HG03196 (cell line): ENCODE data around the gene EVC.

Experiments
- ATAC-seq: cut with Tn5 transposase; IDR thresholded peaks from one replicate; pipeline ENCODE4 v1.9.1; 2021; ENCODE audit not compliant: unreplicated experiment

EVC gene

DNA sequence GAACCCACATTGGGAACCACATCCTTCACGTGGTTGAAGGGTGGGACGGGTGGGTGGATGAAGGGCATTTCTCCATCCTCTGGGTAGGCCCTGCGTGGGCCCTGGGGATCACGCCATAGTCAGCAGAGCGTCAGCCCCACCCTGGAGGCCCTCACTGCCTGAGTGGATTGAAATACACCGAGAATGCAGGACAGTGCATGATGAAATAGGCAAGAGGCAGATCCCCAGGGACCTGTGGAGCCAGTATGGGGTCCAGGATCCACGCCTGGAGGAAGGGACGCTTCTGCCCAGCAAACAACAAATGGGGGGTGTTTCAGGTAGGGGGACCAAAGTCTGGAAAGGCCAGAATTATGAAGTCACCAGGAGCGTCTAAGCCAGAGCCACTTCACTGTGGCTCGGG lies 19.4 kb downstream of the EVC start:
- ATAC-seq: no peak

GRCh38 chr4:5730993-5731990 lies 20.3 kb downstream of the EVC start:
- no peak for ATAC-seq

GRCh38 chr4:5732158-5732557 lies 21.2 kb downstream of the EVC start:
- no peak for ATAC-seq

DNA sequence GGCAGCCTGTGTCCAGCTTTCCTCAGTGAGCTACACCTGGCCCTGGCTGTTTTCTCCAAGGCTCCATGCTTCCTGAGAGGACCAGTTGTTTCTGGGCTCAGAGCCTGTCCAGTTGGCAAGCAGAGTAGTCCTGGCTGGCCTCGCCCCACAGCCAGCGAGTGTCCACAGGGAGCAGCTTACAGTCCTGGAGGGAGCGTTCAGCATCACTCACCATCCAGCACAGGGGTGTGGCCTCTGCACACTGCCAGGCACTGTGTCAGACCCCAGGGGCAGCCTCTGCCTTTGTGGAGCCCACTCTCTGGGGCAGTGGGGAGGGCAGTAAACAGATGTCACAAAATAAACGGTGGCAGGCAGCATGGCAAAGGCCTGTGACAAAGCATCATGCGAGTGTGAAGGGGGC lies 23.9 kb downstream of the EVC start:
- ATAC-seq: no peak

- ATAC-seq: no peak
Observed at GRCh38 chr4:5735463-5735862, 24.5 kb downstream of the EVC start.

DNA sequence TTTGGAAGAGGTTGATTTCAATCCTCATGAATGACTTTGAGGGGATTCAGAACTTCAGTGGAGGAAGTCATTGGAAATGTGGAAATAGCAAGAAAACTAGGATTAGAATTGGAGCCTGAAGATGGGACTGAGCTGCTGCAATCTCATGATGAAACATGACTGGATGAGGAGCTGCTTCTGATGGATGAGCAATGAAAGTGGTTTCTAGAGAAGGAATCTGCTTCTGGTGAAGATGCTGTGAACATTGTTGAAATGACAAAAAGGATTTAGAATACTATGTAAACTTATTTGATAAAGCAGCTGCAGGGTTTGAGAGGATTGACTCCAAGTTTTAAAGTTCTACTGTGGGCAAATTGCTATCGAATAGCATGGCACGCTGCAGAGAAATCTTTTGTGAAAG lies 27.1 kb downstream of the EVC start:
- ATAC-seq: no peak

GRCh38 chr4:5742388-5742787 lies 31.4 kb downstream of the EVC start:
- ATAC-seq: no peak

- no peak for ATAC-seq
Observed at GRCh38 chr4:5742968-5743367, 32.0 kb downstream of the EVC start.

DNA sequence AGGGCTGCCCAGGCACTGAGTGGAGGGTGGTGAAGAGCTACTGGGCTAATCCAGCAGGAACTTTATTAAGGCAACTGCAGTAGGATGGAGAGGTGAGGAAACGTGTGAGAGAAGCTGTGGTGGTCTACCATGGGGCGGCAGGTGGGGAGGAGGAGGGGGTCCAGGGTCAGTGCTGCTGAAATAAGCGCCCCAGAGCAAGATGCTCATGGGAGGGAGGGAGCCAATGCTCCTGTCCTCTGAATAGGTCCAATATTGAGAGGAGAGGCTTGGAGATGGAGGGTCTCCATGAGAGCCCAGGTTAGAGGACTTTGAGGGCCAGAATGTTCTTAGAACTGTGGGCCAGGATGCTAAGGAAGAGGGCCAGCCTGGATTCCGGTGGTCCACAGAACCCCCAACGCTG lies 35.2 kb downstream of the EVC start:
- no peak for ATAC-seq

- no peak for ATAC-seq
Observed at GRCh38 chr4:5746829-5747737, 36.1 kb downstream of the EVC start.

DNA sequence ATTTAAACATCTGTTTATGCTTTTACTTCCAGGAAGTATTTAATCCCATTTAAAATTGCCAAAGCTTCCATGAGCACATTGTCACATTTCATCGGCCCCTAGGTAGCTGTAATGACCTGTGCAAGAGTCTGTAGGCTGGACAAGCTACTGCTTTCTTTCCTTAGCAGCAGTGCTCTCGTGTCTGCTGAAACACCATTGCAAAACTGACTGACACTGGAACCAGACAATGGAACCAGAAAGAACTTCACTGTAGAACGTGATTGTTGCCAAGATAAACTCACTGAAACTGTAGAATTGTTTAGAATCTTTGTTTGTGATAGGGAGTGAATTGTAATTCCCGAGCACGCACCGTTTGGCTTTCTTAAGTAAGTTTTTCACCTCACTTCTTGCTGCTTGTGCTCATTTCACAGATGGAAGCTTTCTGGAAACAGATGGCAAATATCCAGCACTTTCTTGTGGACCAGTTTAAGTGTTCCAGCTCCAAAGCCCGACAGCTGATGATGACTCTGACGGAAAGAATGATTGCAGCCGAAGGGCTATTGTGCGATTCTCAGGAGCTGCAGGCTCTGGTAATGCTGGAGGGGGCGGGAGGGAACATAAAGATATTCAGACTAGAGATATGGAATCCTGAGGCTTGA lies 36.9 kb downstream of the EVC start:
- no peak for ATAC-seq

- ATAC-seq: no peak
Observed at GRCh38 chr4:5749568-5749967, 38.6 kb downstream of the EVC start.

DNA sequence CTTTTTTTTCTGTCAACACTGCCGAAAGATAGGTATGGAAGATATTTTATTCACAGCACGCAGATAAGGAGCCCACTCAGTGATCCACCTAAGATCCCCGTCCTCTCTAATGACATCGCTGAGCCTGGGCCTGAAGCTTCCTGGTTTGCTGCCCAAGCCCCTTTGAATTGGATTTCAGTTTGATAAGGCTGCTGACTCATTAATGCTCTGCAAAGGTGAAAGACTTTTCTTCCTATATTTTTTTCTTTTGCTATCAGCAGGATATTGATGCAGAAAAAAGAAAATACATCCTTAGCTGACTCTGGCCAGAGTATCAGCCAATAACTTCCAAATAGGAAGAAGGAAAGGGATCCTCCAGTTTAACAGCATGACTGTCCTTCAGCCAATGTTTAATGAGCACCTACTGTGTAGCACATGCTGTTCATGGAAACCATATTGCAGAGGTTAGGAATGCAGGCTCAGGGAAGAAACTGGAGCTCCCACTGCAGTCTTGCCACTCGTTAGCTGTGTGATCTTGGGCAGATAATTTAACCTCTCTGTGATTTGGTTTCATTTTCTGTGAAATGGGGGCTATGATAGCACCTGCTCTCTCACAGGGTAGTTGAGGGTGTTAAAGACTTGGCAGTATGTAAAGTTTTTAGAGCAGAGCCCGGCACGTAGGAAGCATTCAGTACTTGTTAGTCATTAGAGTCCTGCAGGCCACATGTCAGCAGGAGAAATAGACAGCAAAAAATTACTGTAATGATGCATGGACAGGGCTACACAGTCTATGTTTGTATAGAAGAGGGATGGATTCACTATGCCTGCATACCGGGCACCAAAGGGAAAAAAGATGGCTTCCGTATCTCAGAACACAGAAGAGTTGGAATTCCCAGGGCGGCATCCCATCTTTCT lies 39.3 kb downstream of the EVC start:
- ATAC-seq: no peak

- no peak for ATAC-seq
Observed at GRCh38 chr4:5750946-5751665, 40.1 kb downstream of the EVC start.

DNA sequence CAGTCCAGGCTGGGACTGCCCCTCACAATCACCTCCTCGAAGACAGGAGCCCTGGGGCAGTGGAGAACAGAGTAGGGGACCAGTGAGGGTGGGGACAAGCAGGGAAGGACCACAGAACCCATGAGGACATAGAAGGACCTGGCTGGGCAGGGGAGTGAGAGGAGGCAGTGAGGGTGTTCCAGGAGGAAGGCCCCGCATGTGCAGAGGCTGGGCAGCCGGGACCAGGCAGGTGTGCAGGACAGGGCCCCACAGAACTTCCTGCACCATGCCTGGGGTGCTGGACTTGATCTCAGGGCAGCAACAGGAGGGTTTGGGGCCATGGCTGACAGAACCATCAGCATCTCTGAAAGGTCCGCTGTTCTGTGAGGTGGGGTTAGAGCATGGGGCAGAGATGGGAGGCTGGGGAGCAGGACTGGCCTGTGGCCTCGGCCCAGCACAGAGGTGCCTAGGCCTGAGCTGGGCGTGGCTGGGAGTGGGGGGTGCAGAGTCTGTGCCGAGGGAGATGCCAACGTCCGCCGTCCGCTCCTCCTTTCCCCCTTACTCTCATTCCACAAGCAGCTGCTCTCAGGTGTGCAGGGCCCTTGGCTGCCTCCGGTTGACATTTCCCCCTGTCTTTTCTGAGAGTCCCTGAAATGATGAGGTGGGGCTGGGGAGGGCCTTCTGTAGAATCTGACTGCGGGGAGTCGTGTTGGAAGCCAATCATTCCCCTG lies 40.8 kb downstream of the EVC start:
- no peak for ATAC-seq

- no peak for ATAC-seq
Observed at GRCh38 chr4:5752376-5753184, 41.6 kb downstream of the EVC start.

DNA sequence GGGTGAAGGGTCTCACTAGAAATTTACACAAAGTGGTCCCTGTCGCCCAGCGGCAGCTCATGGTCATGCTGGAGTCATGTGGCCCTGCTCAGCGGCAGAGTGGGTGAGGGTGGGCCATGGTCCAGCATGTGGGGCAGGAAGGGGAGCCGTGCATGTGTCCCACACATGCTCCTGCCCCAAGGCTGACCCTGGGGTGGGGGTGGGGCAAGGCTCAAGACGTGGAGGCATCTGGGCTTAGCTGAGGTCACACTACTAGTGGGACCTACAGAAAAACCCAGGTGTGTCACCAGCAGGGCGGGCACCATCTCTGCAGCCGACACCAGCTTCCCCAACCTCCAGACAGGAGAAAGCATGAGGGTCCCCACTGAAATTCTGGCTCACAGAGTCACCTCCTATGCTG lies 42.4 kb downstream of the EVC start:
- ATAC-seq: no peak
